Retinal pigment epithelial cell (primary cell): ENCODE data around the gene BOD1.

Source experiments
- DNase-seq: peaks from one replicate; pipeline ENCODE4 v3.0.0-alpha.2; 2010; ENCODE audit warnings: low read depth
- H3K4me3 ChIP-seq: 2 replicates; pipeline ENCODE4 v1.5.1; 2011; ENCODE audit warnings: mild to moderate bottlenecking, low read length, control low read depth, moderate library complexity
- CTCF ChIP-seq: conservative IDR thresholded peaks from 2 replicates; pipeline ENCODE4 v1.5.1; 2011; ENCODE audit warnings: low read depth, low read length, control low read depth, inconsistent platforms

The BOD1 gene

GRCh38 chr5:173620784-173621183 lies 4.3 kb upstream of the BOD1 start:
- H3K4me3 ChIP-seq, result no peak overlapping the region
- DNase-seq, result no peak
- no peak for TF ChIP-seq CTCF

GRCh38 chr5:173618927-173619519 lies 2.6 kb upstream of the BOD1 start:
- TF ChIP-seq CTCF, result peak; percentile 70
- no peak overlapping the region for H3K4me3 ChIP-seq
- no peak for DNase-seq

- no peak for DNase-seq
- peak; percentile 76 for TF ChIP-seq CTCF
These were observed 420 bp downstream of the BOD1 start for GRCh38 chr5:173615884-173616576.

GRCh38 chr5:173614591-173614990 lies 1.9 kb downstream of the BOD1 start:
- no peak for DNase-seq
- peak overlapping the region; percentile 85 for H3K4me3 ChIP-seq

More at GRCh38 chr5:173615884-173616576, 420 bp downstream of the BOD1 start:
- peak overlapping the region; percentile 85 for H3K4me3 ChIP-seq

GRCh38 chr5:173613433-173614159 lies 2.9 kb downstream of the BOD1 start:
- no peak for TF ChIP-seq CTCF
- H3K4me3 ChIP-seq, result no peak overlapping the region
- no peak for DNase-seq

More at GRCh38 chr5:173614591-173614990, 1.9 kb downstream of the BOD1 start:
- TF ChIP-seq CTCF, result no peak

- no peak overlapping the region for H3K4me3 ChIP-seq
- DNase-seq, result no peak
- TF ChIP-seq CTCF, result no peak
These were observed 3.5 kb downstream of the BOD1 start for GRCh38 chr5:173612948-173613347.
